Aorta (tissue), 5 donors: ENCODE data around the gene TMEFF1. TPM values are rescaled to one million over a fixed set of nuclear protein-coding genes. Genes with fewer than 3 reads are reported as not detected.

Source experiments
- ATAC-seq: fragments of 200-7000 bp; cut with Tn5 transposase; one replicate; pipeline ENCODE4 v1.9.1; 2022; ENCODE audit warnings: moderate library complexity; ENCODE audit not compliant: low FRiP score
- DNase-seq, 2 donors: peaks; one replicate each; pipeline ENCODE4 v3.0.0-alpha.2; 2020
- H3K27ac ChIP-seq, 2 donors: one replicate each; pipeline ENCODE4 v1.5.1; 2013; ENCODE audit warnings: low read length in 2 of 2, mild to moderate bottlenecking in 2 of 2, moderate library complexity in 2 of 2, control low read depth in 1 of 2, inconsistent platforms in 1 of 2, low read depth in 1 of 2
- H3K27me3 ChIP-seq, 2 donors: one replicate each; pipeline ENCODE4 v1.6.1; 2013; ENCODE audit warnings: control low read depth in 1 of 2, low read length in 1 of 2, mild to moderate bottlenecking in 1 of 2, moderate library complexity in 1 of 2; ENCODE audit not compliant: insufficient read depth in 2 of 2, control insufficient read depth in 1 of 2
- H3K36me3 ChIP-seq, 2 donors: one replicate each; pipeline ENCODE4 v1.6.1; 2013; ENCODE audit warnings: control low read depth in 1 of 2, low read length in 1 of 2, mild to moderate bottlenecking in 1 of 2; ENCODE audit not compliant: insufficient read depth in 2 of 2, control insufficient read depth in 1 of 2
- H3K4me1 ChIP-seq, 2 donors: one replicate each; pipeline ENCODE4 v1.6.1; 2013; ENCODE audit warnings: low read length in 2 of 2, control low read depth in 1 of 2, mild to moderate bottlenecking in 1 of 2, moderate library complexity in 1 of 2; ENCODE audit not compliant: insufficient read depth in 2 of 2, control insufficient read depth in 1 of 2
- H3K4me3 ChIP-seq, 2 donors: one replicate each; pipeline ENCODE4 v1.5.1; 2013; ENCODE audit warnings: low read length in 2 of 2, control low read depth in 1 of 2, mild to moderate bottlenecking in 1 of 2
- H3K9me3 ChIP-seq: one replicate; pipeline ENCODE4 v1.6.1; 2013; ENCODE audit warnings: mild to moderate bottlenecking, low read length; ENCODE audit not compliant: control insufficient read depth
- WGBS, 2 donors: extraction: QIAGEN DNeasy Blood & Tissue Kit; methylation state at CpG; one replicate each; pipeline ENCODE4 v1.1.7; 2013; 5-methylcytosine and 5-hydroxymethylcytosine counted together
- intact Hi-C, 2 donors: fragments of 100-400 bp; cut with DNase I; formaldehyde crosslinking; loops; one replicate each; pipeline versions ENCODE4 v1.14.2 to v1.15.0; 2022
- polyA plus RNA-seq, 2 donors: library from polyadenylated mRNA; stranded (reverse); fragments of 200-250 nt; gene quantifications; one replicate each; pipeline ENCODE4 v1.2.3, GENCODE V29; 2013
- total RNA-seq, 2 donors: library from RNA; stranded (reverse); fragmentation: NEBNext Ultra II Directional; extraction: Animal tissue kit (Norgen Biotek cat#: 25700); gene quantifications; one replicate each; pipeline ENCODE4 v1.2.1, GENCODE V29; 2021
- donor health status: healthy with polysubstance abuse.
- donor health status: Bipolar disorder and iron deficiency.
- donor health status: DM: no; HTN: no; CAD: no.
- donor health status: DM: no; HTN: no; CAD: no.
- donor health status: DM: yes; HTN: yes; CAD: no.

Gene TMEFF1
- total and polyA plus RNA-seq, 4 donors: 0.27 to 0.78 TPM; not detected in 2

DNA sequence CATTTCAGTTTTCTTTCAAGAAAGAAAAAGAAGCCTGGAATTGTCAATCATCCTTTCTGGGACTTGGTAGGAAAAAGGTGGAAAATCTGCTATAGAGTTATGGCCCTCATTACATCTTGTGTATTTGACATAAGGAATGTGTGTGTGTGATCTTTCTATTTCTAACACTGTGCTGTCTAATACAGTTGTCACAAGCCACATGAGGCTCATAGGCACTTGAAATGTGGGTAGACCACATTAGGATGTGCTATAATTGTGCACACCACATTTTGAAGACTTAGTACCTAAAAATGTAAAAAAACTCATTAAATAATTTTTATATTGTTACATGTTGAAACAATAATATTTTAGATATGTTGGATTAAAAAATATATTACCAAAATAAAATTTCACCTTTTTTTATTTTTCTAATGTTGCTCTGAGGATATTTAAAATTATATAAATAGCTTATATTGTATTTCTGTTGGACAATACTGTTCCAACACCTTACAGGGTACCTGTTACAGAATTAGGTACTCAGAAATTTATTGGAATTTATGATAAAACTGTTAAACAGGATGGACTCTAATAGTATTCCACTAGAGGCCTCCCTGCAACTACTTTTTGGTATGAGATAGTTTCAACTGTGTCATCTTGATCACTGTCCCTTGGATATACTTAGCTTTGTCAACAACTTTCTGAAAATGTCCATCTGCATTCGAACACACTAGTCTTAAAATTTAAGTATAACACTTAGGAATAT is 27.6 kb upstream of the TMEFF1 start:
- H3K4me1 ChIP-seq: no peaks in the 10 kb centered on the region
- H3K27me3 ChIP-seq: no peaks in the 10 kb centered on the region
- no peak overlapping the region for H3K27ac ChIP-seq
- no peak for DNase-seq
- intact Hi-C loops: no loop called here
- no peak overlapping the region for H3K4me3 ChIP-seq
- H3K9me3 ChIP-seq: no peaks in the 10 kb centered on the region
- no peak for ATAC-seq
- WGBS, 2 donors: 96 to 100% methylated on average over 1 of the region's 1 CpG
- peaks cover 0 to 4% of the 10 kb centered on the region in 2 donors for H3K36me3 ChIP-seq

DNA sequence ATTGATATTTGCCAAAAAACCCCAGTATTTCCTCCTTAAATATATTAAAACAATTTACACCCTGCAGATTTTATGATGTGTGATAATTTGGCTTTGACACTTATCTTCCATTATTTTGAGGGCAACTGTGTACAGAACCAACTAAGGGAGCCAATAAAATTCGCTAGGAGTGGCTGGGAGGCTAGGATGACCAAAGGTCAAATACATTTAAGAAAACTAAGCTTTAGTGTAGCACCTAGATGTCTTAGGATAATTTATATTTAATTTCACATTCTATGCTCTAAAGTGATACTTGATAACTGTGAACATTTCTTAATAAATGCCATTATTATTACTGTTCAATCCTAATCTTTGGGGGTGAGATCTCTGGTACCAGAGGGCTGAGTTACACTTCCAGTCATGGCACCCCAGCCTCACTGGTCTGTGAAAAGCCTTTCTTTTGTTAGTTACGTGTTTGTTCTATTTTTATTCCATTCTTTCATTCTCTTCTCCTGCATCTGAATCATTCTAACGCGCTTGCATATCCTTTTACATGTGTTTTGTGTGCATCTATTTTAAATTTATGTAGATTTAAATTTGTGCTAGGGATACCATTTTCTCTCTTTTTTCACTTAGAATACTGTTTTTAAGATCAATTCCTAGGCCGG is 26.9 kb upstream of the TMEFF1 start:
- DNase-seq (no peak), ATAC-seq (no peak)
- peaks cover 0 to 6% of the 10 kb centered on the region in 2 donors for H3K36me3 ChIP-seq
- H3K27ac ChIP-seq: no peak overlapping the region
- no peak overlapping the region for H3K4me3 ChIP-seq
- 94% methylated on average over 5 of the region's 5 CpGs for WGBS, 2 donors
- H3K27me3 ChIP-seq: no peaks in the 10 kb centered on the region
- no peaks in the 10 kb centered on the region for H3K9me3 ChIP-seq
- no peaks in the 10 kb centered on the region for H3K4me1 ChIP-seq
- intact Hi-C loops: no loop called here

DNA sequence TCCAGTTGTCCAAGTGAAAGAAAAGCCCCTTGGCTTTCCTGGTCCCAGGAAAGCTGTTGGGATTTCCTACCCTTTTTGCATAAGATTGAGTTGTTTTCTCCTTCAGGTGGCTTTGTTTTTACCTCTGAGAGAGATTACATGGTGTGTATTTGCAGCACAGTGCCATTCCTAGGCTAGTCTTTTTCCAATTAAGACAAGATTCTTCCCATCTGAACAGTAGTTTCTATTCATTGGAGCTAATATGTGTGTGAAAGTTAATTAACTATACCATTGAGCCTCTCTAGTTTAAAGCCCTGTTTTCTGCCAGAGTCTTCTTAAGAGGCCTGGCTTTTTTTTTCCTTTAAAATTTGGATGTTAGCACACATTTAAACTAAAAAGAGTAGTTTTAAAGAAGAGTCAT is 25.9 kb upstream of the TMEFF1 start:
- Histone ChIP-seq H3K9me3 (no peaks in the 10 kb centered on the region), H3K36me3 (peaks cover 0 to 10% of the 10 kb centered on the region in 2 donors), H3K27ac (no peak overlapping the region), H3K27me3 (no peaks in the 10 kb centered on the region), H3K4me1 (no peaks in the 10 kb centered on the region), H3K4me3 (no peak overlapping the region)
- no peak for ATAC-seq
- intact Hi-C loops: no loop called here
- no peak for DNase-seq

DNA sequence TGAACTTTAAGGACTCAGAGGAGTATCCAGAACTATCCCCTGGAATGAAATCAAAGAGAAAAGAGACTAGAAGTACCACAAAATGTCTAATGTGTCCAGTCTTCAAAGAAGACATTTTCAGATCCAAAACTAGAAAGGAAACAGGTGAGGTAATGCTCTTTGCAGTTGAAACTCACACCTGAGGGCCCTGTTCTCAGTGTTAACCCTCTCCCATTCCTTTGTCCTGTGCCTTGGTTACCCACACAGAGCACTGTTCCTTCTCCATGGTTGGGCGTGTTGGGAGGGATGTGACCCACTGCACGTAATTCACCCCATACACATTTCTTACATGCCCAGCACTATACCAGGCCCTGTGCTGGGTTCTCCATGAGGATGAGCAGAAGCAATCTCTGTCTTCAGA is 24.7 kb upstream of the TMEFF1 start:
- intact Hi-C loops: no loop called here
- H3K4me3 ChIP-seq: no peak overlapping the region
- no peaks in the 10 kb centered on the region for H3K27me3 ChIP-seq
- H3K9me3 ChIP-seq: no peaks in the 10 kb centered on the region
- ATAC-seq (no peak), DNase-seq (no peak)
- H3K36me3 ChIP-seq: peaks cover 0 to 11% of the 10 kb centered on the region in 2 donors
- WGBS, 2 donors: 98% methylated on average over 2 of the region's 2 CpGs
- H3K27ac ChIP-seq: no peak overlapping the region
- no peaks in the 10 kb centered on the region for H3K4me1 ChIP-seq

DNA sequence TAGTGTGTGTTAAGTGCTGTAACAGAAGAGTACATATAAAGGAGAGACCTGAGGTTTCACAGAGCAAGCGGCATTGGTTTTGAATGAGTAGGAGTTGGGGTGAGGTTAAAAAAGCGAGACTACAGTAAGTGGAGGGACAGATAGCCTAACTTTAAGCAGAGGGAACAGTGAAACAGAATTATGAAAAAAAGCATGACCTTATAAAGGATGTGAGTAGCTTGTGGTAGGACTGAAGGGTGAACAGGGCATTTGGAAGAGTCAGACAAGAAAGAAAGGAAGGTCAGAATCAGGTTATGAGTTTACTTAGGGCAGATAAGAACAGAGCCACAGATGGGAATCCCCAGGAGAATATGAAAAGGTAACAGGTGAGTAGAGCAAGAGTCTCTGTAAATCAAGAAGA is 23.5 kb upstream of the TMEFF1 start:
- no peaks in the 10 kb centered on the region for H3K4me1 ChIP-seq
- peaks cover 0 to 11% of the 10 kb centered on the region in 2 donors for H3K36me3 ChIP-seq
- ATAC-seq: no peak
- no peak overlapping the region for H3K4me3 ChIP-seq
- no peaks in the 10 kb centered on the region for H3K27me3 ChIP-seq
- intact Hi-C loops: no loop called here
- WGBS, 2 donors: 96 to 97% methylated on average over 2 of the region's 2 CpGs
- DNase-seq: no peak
- no peaks in the 10 kb centered on the region for H3K9me3 ChIP-seq
- H3K27ac ChIP-seq: no peak overlapping the region

DNA sequence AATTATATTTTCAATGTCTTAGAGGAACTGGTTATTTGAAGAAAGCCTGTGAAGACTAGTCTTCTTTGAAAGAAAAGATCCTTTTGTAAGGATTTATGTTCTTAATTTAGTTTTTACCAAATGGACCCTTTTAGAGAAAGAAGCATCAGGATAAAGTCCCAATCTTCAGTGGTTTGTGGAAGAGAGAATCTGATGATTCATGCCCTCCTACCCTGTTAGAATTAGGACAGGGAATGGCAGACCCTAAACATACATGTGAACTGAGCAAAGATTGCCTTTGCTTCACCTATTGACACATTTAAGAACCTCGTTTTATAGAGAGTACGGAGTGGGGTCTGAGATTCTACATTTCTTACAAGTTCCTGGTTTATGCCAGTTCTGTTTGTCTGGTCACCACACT is 20.1 kb upstream of the TMEFF1 start:
- H3K36me3 ChIP-seq: peaks cover 0 to 10% of the 10 kb centered on the region in 2 donors
- intact Hi-C loops: no loop called here
- no peak overlapping the region for H3K4me3 ChIP-seq
- no peaks in the 10 kb centered on the region for H3K4me1 ChIP-seq
- H3K27ac ChIP-seq: no peak overlapping the region
- 99 to 100% methylated on average over 2 of the region's 2 CpGs for WGBS, 2 donors
- H3K27me3 ChIP-seq: no peaks in the 10 kb centered on the region
- ATAC-seq: no peak
- DNase-seq: no peak
- no peaks in the 10 kb centered on the region for H3K9me3 ChIP-seq

DNA sequence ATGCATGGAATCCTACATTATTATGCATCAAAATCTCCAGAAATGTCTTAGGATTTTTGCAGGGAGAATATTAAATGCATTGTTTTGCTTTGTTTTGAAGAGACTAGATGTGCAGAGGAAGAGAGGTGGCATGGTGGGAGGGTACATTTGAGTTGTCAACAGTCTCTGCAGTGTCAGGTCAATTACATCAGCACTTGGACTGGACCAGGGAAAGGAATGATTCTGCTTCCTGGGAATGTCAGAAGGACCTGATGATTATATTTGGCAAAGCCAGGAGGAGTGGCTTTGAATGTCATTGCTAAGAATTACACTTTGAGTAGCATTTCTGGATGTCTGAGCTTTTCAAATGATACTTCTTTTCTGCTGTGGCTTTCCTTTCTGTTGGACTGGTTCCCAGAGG is 17.5 kb upstream of the TMEFF1 start:
- no peaks in the 10 kb centered on the region for H3K9me3 ChIP-seq
- H3K27ac ChIP-seq: no peak overlapping the region
- no peaks in the 10 kb centered on the region for H3K27me3 ChIP-seq
- intact Hi-C loops: no loop called here
- H3K4me3 ChIP-seq: no peak overlapping the region
- H3K36me3 ChIP-seq: peaks cover 0 to 10% of the 10 kb centered on the region in 2 donors
- DNase-seq (no peak), ATAC-seq (no peak)
- no peaks in the 10 kb centered on the region for H3K4me1 ChIP-seq

DNA sequence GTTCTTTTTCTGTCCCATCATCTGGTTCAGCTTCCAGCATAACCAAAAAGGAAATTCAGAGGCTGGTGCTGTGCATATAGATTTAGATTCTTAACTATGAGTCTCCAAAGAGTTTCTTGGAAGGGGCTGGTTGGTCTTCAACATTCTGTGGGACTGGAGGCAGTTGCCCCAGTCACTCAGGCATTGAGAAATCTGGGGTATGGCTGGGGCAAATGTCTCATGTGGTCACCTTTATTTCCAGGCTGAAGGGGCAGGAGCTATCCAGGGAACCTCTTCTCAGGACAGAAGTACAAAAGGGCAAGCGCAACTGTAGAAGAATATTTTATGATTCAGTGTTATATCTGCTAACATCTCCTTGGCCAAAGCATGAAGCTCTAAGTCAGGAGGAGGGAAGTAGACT is 15.4 kb upstream of the TMEFF1 start:
- Histone ChIP-seq H3K4me1 (no peaks in the 10 kb centered on the region), H3K4me3 (no peak overlapping the region), H3K36me3 (peaks cover 0 to 3% of the 10 kb centered on the region in 2 donors), H3K9me3 (no peaks in the 10 kb centered on the region), H3K27ac (no peak overlapping the region), H3K27me3 (no peaks in the 10 kb centered on the region)
- intact Hi-C loops: no loop called here
- DNase-seq: no peak
- WGBS, 2 donors: 96 to 100% methylated on average over 1 of the region's 1 CpG
- ATAC-seq: no peak

DNA sequence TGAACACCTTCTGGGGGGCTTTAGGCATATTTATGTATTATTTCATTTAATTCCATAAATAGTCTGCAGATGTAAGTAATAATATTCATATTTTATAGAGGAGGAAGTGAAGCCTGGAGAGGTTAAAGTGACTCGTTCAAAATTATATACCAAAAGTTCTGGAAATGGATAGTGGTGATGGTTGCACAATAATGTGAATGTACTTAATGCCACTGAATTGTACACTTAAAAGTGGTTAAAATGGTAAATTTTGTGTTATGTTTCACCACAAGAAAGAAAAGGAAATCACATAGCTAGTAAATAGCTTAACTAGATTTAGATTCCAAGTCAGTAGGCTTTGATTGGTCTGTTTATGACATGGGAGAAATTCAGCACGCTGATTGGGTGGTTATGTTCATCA is 13.0 kb upstream of the TMEFF1 start:
- DNase-seq (no peak), ATAC-seq (no peak)
- Histone ChIP-seq H3K27ac (no peak overlapping the region), H3K36me3 (no peaks in the 10 kb centered on the region), H3K4me3 (no peak overlapping the region), H3K27me3 (no peaks in the 10 kb centered on the region), H3K4me1 (no peaks in the 10 kb centered on the region), H3K9me3 (no peaks in the 10 kb centered on the region)
- WGBS, 2 donors: 79 to 84% methylated on average over 2 of the region's 2 CpGs
- intact Hi-C loops: no loop called here
